Adrenal gland (tissue), 5 donors: ENCODE measurements around the gene REM2.

Source experiments
- CTCF ChIP-seq, 6 experiments: fragments of 450-650 bp in 4 of 6; fragments of 200-600 bp in 2 of 6; sonication (generic) in 1 of 6; IDR thresholded peaks; 1 replicate in 5 of 6; 2 replicates in 1 of 6; pipeline versions ENCODE4 v1.5.1 to v1.8.0; 2016 to 2021; ENCODE audit warnings: antibody characterized with exemption in 6 of 6, mild to moderate bottlenecking in 2 of 6, moderate library complexity in 1 of 6
- POLR2A ChIP-seq, 2 donors: fragments of 450-650 bp; IDR thresholded peaks; one replicate each; pipeline ENCODE4 v1.6.1; 2017; ENCODE audit warnings: antibody characterized with exemption in 2 of 2, mild to moderate bottlenecking in 2 of 2, moderate library complexity in 1 of 2
- donor health status: DM: no; HTN: no; CAD: no.

DNA sequence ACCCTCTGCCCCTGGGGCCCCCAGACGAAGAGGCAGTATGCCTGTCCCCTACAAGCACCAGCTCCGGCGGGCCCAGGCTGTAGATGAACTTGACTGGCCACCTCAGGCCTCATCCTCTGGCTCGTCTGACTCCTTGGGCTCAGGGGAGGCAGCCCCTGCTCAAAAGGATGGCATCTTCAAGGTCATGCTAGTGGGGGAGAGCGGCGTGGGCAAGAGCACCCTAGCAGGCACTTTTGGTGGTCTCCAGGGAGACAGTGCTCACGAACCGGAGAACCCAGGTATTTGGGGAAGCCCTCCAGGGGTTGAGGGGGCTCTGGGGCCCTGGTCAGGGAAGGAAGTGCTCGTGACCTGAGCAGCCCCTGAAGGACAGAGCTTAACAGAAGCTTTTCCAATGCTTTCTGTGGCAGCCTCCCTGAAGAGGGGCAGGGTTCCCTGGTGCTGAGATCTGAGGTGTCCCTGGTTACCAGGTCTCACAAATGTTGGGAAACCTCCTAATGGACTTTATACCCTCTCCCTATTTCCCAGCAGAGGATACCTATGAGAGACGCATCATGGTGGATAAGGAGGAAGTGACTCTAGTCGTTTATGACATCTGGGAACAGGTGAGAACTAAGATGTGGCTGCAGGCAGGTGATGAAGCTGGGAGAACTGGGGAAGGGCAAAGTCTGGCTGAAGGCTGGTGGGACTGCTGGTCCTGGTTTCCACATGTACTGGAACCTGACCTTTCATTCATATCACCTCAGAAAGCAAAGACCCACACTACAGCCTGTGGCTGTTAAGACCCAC is 1.9 kb downstream of the REM2 start:
- TF ChIP-seq CTCF (IDR thresholded peaks at IDR 0.05) (no peak), POLR2A (IDR thresholded peaks at IDR 0.05) (no peak)
